ENCODE measurements around the gene B4GALT6. TPM values are rescaled to one million over a fixed set of nuclear protein-coding genes. Genes with fewer than 3 reads are reported as not detected.

B4GALT6 gene
- total and polyA plus RNA-seq, 10 of the 15 experiments (the other 5 are each of a cell fraction or from before 2014, with no cell fraction given), result 11.9 to 47.4 (median 18.0) TPM

- Histone ChIP-seq H3K27ac (ENCODE audit: control insufficient read depth, insufficient read depth) (peak overlapping the region; percentile 49; the same call in 1 of the 2 replicates), H3K36me3 (ENCODE audit: control insufficient read depth in 2 of 2, insufficient read depth in 2 of 2, low read length in 1 of 2) (no peaks in the 10 kb centered on the region), H3K4me2 (ENCODE audit: control insufficient read depth, insufficient read depth) (peak overlapping the region; percentile 62; the same call in 1 of the 2 replicates), H3K4me3 (peak overlapping the region; percentile 100), H3K9ac (ENCODE audit: control insufficient read depth, insufficient read depth, low read length) (peak overlapping the region; percentile 2; the same call in 1 of the 2 replicates), H2AFZ (ENCODE audit: control insufficient read depth, low read depth, low read length) (no peak overlapping the region), H3K4me1 (ENCODE audit: control insufficient read depth, insufficient read depth, low read length) (peaks cover 23% of the 10 kb centered on the region), H3K27me3 (replicated peaks in 1 of 2; ENCODE audit: control insufficient read depth in 2 of 2, insufficient read depth in 2 of 2, low read length in 1 of 2) (no peaks in the 10 kb centered on the region), H3K79me2 (ENCODE audit: control insufficient read depth, insufficient read depth, low read length) (peaks cover 99% of the 10 kb centered on the region), H4K20me1 (ENCODE audit: control insufficient read depth, insufficient read depth) (no peaks in the 10 kb centered on the region), H3K9me3 (replicated peaks; ENCODE audit: control insufficient read depth, insufficient read depth, low read length) (no peaks in the 10 kb centered on the region)
- in situ Hi-C loops (cut with MboI), result no loop called here
- ATAC-seq, result no peak
- intact Hi-C loops (cut with micrococcal nuclease; ENCODE audit: unreplicated experiment), result no loop called here
- 41% methylated on average over 3 of the region's 3 CpGs for WGBS (ENCODE audit: insufficient coverage, insufficient replicate concordance, low lambda C conversion rate, missing lambda C conversion rate)
- POLR2A ChIA-PET, result interaction anchor here (1.4 to 7.4 kb wide), 5 partner anchors 21 to 113 kb away, joined by 5 to 64 read pairs (median 19); no protein-coding TSS in a partner anchor
- no peak for FAIRE-seq
- BruUV-seq (replicated peaks), result no TSS peak
- CTCF ChIA-PET, result interaction anchor here (1.0 to 14.8 kb wide), 10 partner anchors 10 to 139 kb away, joined by 3 to 135 read pairs (median 4); no protein-coding TSS in a partner anchor
- no peak for DNase-seq (ENCODE audit: low read depth, low spot score)
- SMC1A ChIA-PET (ENCODE audit: uncharacterized antibody, unreplicated experiment), result interaction anchor here (0.8 to 15.2 kb wide), 14 partner anchors 8 to 262 kb away, joined by 3 to 169 read pairs (median 4); no protein-coding TSS in a partner anchor
- RAD21 ChIA-PET (ENCODE audit: unreplicated experiment), result interaction anchor here (1.2 to 14.0 kb wide), 4 partner anchors 18 to 44 kb away, joined by 4 to 168 read pairs (median 40); no protein-coding TSS in a partner anchor
- TF ChIP-seq ASH2L (IDR thresholded peaks at IDR 0.05; ENCODE audit: borderline replicate concordance, low read depth), result no peak
- no peak for TF ChIP-seq NFXL1 (IDR thresholded peaks at IDR 0.05; ENCODE audit: borderline replicate concordance)
- no peak for TF ChIP-seq IKZF1 (conservative IDR thresholded peaks at IDR 0.05)
- TF ChIP-seq, protein P1, sequence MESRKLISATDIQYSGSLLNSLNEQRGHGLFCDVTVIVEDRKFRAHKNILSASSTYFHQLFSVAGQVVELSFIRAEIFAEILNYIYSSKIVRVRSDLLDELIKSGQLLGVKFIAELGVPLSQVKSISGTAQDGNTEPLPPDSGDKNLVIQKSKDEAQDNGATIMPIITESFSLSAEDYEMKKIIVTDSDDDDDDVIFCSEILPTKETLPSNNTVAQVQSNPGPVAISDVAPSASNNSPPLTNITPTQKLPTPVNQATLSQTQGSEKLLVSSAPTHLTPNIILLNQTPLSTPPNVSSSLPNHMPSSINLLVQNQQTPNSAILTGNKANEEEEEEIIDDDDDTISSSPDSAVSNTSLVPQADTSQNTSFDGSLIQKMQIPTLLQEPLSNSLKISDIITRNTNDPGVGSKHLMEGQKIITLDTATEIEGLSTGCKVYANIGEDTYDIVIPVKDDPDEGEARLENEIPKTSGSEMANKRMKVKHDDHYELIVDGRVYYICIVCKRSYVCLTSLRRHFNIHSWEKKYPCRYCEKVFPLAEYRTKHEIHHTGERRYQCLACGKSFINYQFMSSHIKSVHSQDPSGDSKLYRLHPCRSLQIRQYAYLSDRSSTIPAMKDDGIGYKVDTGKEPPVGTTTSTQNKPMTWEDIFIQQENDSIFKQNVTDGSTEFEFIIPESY (IDR thresholded peaks at IDR 0.05), result no peak
- no peak for TF ChIP-seq USF1 (IDR thresholded peaks at IDR 0.05; ENCODE audit: borderline replicate concordance, extremely low read length, insufficient read depth, low read depth, low read length)
- TF ChIP-seq ZNF207 (IDR thresholded peaks at IDR 0.05; ENCODE audit: borderline replicate concordance), result no peak
- no peak for TF ChIP-seq ESRRA (IDR thresholded peaks at IDR 0.05; ENCODE audit: low read length)
- no peak for TF ChIP-seq SMC3 (IDR thresholded peaks at IDR 0.05; ENCODE audit: borderline replicate concordance, low read length)
- no peak for TF ChIP-seq NRF1 (conservative IDR thresholded peaks at IDR 0.05; ENCODE audit: low read depth, low read length)
- TF ChIP-seq, protein P2, sequence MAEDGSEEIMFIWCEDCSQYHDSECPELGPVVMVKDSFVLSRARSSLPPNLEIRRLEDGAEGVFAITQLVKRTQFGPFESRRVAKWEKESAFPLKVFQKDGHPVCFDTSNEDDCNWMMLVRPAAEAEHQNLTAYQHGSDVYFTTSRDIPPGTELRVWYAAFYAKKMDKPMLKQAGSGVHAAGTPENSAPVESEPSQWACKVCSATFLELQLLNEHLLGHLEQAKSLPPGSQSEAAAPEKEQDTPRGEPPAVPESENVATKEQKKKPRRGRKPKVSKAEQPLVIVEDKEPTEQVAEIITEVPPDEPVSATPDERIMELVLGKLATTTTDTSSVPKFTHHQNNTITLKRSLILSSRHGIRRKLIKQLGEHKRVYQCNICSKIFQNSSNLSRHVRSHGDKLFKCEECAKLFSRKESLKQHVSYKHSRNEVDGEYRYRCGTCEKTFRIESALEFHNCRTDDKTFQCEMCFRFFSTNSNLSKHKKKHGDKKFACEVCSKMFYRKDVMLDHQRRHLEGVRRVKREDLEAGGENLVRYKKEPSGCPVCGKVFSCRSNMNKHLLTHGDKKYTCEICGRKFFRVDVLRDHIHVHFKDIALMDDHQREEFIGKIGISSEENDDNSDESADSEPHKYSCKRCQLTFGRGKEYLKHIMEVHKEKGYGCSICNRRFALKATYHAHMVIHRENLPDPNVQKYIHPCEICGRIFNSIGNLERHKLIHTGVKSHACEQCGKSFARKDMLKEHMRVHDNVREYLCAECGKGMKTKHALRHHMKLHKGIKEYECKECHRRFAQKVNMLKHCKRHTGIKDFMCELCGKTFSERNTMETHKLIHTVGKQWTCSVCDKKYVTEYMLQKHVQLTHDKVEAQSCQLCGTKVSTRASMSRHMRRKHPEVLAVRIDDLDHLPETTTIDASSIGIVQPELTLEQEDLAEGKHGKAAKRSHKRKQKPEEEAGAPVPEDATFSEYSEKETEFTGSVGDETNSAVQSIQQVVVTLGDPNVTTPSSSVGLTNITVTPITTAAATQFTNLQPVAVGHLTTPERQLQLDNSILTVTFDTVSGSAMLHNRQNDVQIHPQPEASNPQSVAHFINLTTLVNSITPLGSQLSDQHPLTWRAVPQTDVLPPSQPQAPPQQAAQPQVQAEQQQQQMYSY (CRISPR knock-in tag; IDR thresholded peaks at IDR 0.05), result no peak
- TF ChIP-seq NFYB (IDR thresholded peaks at IDR 0.05; ENCODE audit: insufficient read depth, low read depth, low read length), result no peak
- TF ChIP-seq POLR2AphosphoS5 (IDR thresholded peaks at IDR 0.05; ENCODE audit: low read length), result no peak
- no peak for TF ChIP-seq RB1 (IDR thresholded peaks at IDR 0.05; ENCODE audit: borderline replicate concordance)
- TF ChIP-seq ZNF217 (IDR thresholded peaks at IDR 0.05), result no peak
Observed at GRCh38 chr18:31679133-31679742, 5.1 kb downstream of the B4GALT6 start.
